GM12875 (cell line): Measurements from ENCODE around the gene MIXL1.

Source experiments
- H3K4me3 ChIP-seq: one replicate; pipeline ENCODE4 v1.5.1; 2011; ENCODE audit warnings: low read depth, low read length, control low read depth
- CTCF ChIP-seq: IDR thresholded peaks from 2 replicates; pipeline ENCODE4 v1.5.1; 2011; ENCODE audit warnings: low read depth, mild to moderate bottlenecking, control low read depth, inconsistent platforms, low read length, moderate library complexity, borderline replicate concordance; ENCODE audit not compliant: insufficient read depth

The MIXL1 gene

GRCh38 chr1:226223157-226223785 is at the start of gene MIXL1:
Gene MIXL1 (plus strand): TSS chr1:226223664. CDS start chr1:226223682, 18 bp downstream.
- peak within 1 kb of the TSS; percentile 70 for H3K4me3 ChIP-seq
- no peak for TF ChIP-seq CTCF

- no peak overlapping the region for H3K4me3 ChIP-seq
- no peak for TF ChIP-seq CTCF
Observed at GRCh38 chr1:226176870-226177269, 46.6 kb upstream of the MIXL1 start.

- H3K4me3 ChIP-seq, result no peak overlapping the region
- TF ChIP-seq CTCF, result peak; percentile 35; the same call in 1 of the 2 replicates
Observed at GRCh38 chr1:226181996-226182714, 41.3 kb upstream of the MIXL1 start.

GRCh38 chr1:226185141-226186036 is 38.1 kb upstream of the MIXL1 start:
- H3K4me3 ChIP-seq, result peak overlapping the region; percentile 85

GRCh38 chr1:226186124-226187018 is 37.1 kb upstream of the MIXL1 start, which contains the start of gene ACBD3:
Gene ACBD3 (minus strand): TSS chr1:226186741. CDS start chr1:226186675, 66 bp downstream.
- 0 out of 2 replicates have a peak, but pooled peaks have one; percentile 16 for TF ChIP-seq CTCF
- H3K4me3 ChIP-seq, result peak within 1 kb of the TSS; percentile 85

More at GRCh38 chr1:226185141-226186036, 38.1 kb upstream of the MIXL1 start:
- no peak for TF ChIP-seq CTCF

- no peak for TF ChIP-seq CTCF
- H3K4me3 ChIP-seq, result peak overlapping the region; percentile 85
Observed at GRCh38 chr1:226187019-226187322, 36.5 kb upstream of the MIXL1 start.
